Measurements from ENCODE around the gene KCNJ13.
A peak's percentile ranks its signal among the peaks of the same experiment; 100 is the strongest.

The KCNJ13 gene

GRCh38 chr2:232773815-232774214, 2.5 kb downstream of the KCNJ13 start:
- H3K4me3 ChIP-seq (replicated peaks in 1 of 2; ENCODE audit: low read depth in 2 of 2, low read length in 2 of 2): no peak overlapping the region
- TF ChIP-seq CTCF (IDR thresholded peaks at IDR 0.05; ENCODE audit: low read depth, low read length): no peak
- DNase-seq (ENCODE audit: low read depth in 2 of 2): no peak

GRCh38 chr2:232772531-232772930, 3.8 kb downstream of the KCNJ13 start:
- no peak for TF ChIP-seq CTCF (IDR thresholded peaks at IDR 0.05; ENCODE audit: low read depth, low read length)
- H3K4me3 ChIP-seq (replicated peaks in 1 of 2; ENCODE audit: low read depth in 2 of 2, low read length in 2 of 2): no peak overlapping the region
- no peak for DNase-seq (ENCODE audit: low read depth in 2 of 2)

GRCh38 chr2:232771870-232772269, 4.5 kb downstream of the KCNJ13 start:
- TF ChIP-seq CTCF (IDR thresholded peaks at IDR 0.05; ENCODE audit: low read depth, low read length): no peak
- DNase-seq (ENCODE audit: low read depth in 2 of 2): no peak
- H3K4me3 ChIP-seq (replicated peaks in 1 of 2; ENCODE audit: low read depth in 2 of 2, low read length in 2 of 2): no peak overlapping the region

GRCh38 chr2:232770207-232770606, 6.2 kb downstream of the KCNJ13 start:
- no peak for TF ChIP-seq CTCF (IDR thresholded peaks at IDR 0.05; ENCODE audit: low read depth, low read length)
- H3K4me3 ChIP-seq (replicated peaks in 1 of 2; ENCODE audit: low read depth in 2 of 2, low read length in 2 of 2): no peak overlapping the region
- DNase-seq (ENCODE audit: low read depth in 2 of 2): no peak

- H3K4me3 ChIP-seq (replicated peaks in 1 of 2; ENCODE audit: low read depth in 2 of 2, low read length in 2 of 2): no peak overlapping the region
- no peak for DNase-seq (ENCODE audit: low read depth in 2 of 2)
- TF ChIP-seq CTCF (IDR thresholded peaks at IDR 0.05; ENCODE audit: low read depth, low read length): no peak
Observed at GRCh38 chr2:232767866-232768265, 8.5 kb downstream of the KCNJ13 start.

- peak; percentile 58 for TF ChIP-seq CTCF (IDR thresholded peaks at IDR 0.05; ENCODE audit: low read depth, low read length)
- peak; percentile 55 to 56 for DNase-seq (ENCODE audit: low read depth in 2 of 2)
- H3K4me3 ChIP-seq (replicated peaks in 1 of 2; ENCODE audit: low read depth in 2 of 2, low read length in 2 of 2): no peak overlapping the region
Observed at GRCh38 chr2:232761301-232761907, 15.0 kb downstream of the KCNJ13 start.

- H3K4me3 ChIP-seq (replicated peaks in 1 of 2; ENCODE audit: low read depth in 2 of 2, low read length in 2 of 2): no peak overlapping the region
- no peak for TF ChIP-seq CTCF (IDR thresholded peaks at IDR 0.05; ENCODE audit: low read depth, low read length)
- no peak for DNase-seq (ENCODE audit: low read depth in 2 of 2)
Observed at GRCh38 chr2:232757905-232758304, 18.5 kb downstream of the KCNJ13 start.

Measured in cardiac fibroblast (primary cell).